SK-N-SH (cell line): ENCODE measurements around the gene AGBL5. TPM values are rescaled to one million over a fixed set of nuclear protein-coding genes. Genes with fewer than 3 reads are reported as not detected.

Experiments
- CTCF ChIA-PET: fragments of 300-600, 350-600 bp; formaldehyde crosslinking; extraction: SDS; loops from one replicate; lab custom pipeline; 2021; lab: Yijun Ruan, JAX
- POLR2A ChIA-PET: fragments of 350-600 bp; sonication (Branson Sonifier 250); formaldehyde crosslinking; extraction: SDS; loops from one replicate; lab custom pipeline; 2020; ENCODE audit warnings: antibody characterized with exemption, inconsistent platforms; lab: Yijun Ruan, JAX
- DNase-seq: peaks from one replicate; pipeline ENCODE4 v3.0.0; 2012
- H2AFZ ChIP-seq: fragments of 200-600 bp; sonication (generic); 2 replicates; pipeline ENCODE4 v1.8.1; 2016; ENCODE audit warnings: antibody characterized with exemption, mild to moderate bottlenecking, low read depth
- H3F3A ChIP-seq: fragments of 200-600 bp; sonication (generic); replicated peaks from 2 replicates; pipeline ENCODE3; 2016; ENCODE audit warnings: antibody characterized with exemption, mild to moderate bottlenecking; ENCODE audit not compliant: insufficient read depth
- H3K27ac ChIP-seq, 2 experiments: fragments of 200-500 bp in 1 of 2; fragments of 200-600 bp in 1 of 2; sonication (Bioruptor generic) in 1 of 2; sonication (generic), shearing (Covaris generic) in 1 of 2; 2 replicates each; pipeline versions ENCODE4 v1.5.1 to v1.6.1; 2014 to 2016; ENCODE audit warnings: low read depth in 2 of 2, inconsistent platforms in 1 of 2, low read length in 1 of 2, mild to moderate bottlenecking in 1 of 2, mixed read lengths in 1 of 2
- H3K27me3 ChIP-seq: fragments of 200-600 bp; sonication (generic), shearing (Covaris generic); 2 replicates; pipeline ENCODE4 v1.6.1; 2016; ENCODE audit warnings: mixed run types; ENCODE audit not compliant: insufficient read depth
- H3K36me3 ChIP-seq, 2 experiments: fragments of 200-500 bp in 1 of 2; fragments of 200-600 bp in 1 of 2; sonication (Bioruptor generic) in 1 of 2; sonication (generic) in 1 of 2; replicated peaks in 1 of 2; 2 replicates each; pipeline versions ENCODE3 to v1.5.1; 2014 to 2016; ENCODE audit warnings: low read length in 1 of 2, mild to moderate bottlenecking in 1 of 2; ENCODE audit not compliant: insufficient read depth in 2 of 2, control insufficient read depth in 1 of 2
- H3K4me1 ChIP-seq, 2 experiments: fragments of 200-500 bp in 1 of 2; fragments of 200-600 bp in 1 of 2; sonication (Bioruptor generic) in 1 of 2; sonication (generic), shearing (Covaris generic) in 1 of 2; 2 replicates each; pipeline versions ENCODE4 v1.5.1 to v1.6.1; 2014 to 2016; ENCODE audit warnings: low read depth in 1 of 2, low read length in 1 of 2, mixed run types in 1 of 2; ENCODE audit not compliant: insufficient read depth in 2 of 2, control insufficient read depth in 1 of 2
- H3K4me2 ChIP-seq: fragments of 200-600 bp; sonication (generic), shearing (Covaris generic); 2 replicates; pipeline ENCODE4 v1.6.1; 2017; ENCODE audit warnings: mixed run types
- H3K4me3 ChIP-seq, 2 experiments: fragments of 200-500 bp in 1 of 2; fragments of 200-600 bp in 1 of 2; sonication (Bioruptor generic) in 1 of 2; sonication (generic), shearing (Covaris generic) in 1 of 2; 2 replicates each; pipeline versions ENCODE4 v1.5.1 to v1.8.1; 2014 to 2016; ENCODE audit warnings: low read depth in 2 of 2, inconsistent platforms in 1 of 2, low read length in 1 of 2, mild to moderate bottlenecking in 1 of 2, mixed read lengths in 1 of 2, moderate library complexity in 1 of 2
- H3K79me2 ChIP-seq: fragments of 200-600 bp; sonication (generic); 2 replicates; pipeline ENCODE4 v1.8.1; 2017; ENCODE audit warnings: mild to moderate bottlenecking; ENCODE audit not compliant: insufficient read depth
- H3K9ac ChIP-seq: fragments of 200-600 bp; sonication (generic); 2 replicates; pipeline ENCODE4 v1.6.1; 2017; ENCODE audit warnings: mixed run types
- H3K9me2 ChIP-seq: fragments of 200-600 bp; sonication (generic); 2 replicates; pipeline ENCODE4 v1.6.1; 2017; ENCODE audit warnings: mixed run types
- H3K9me3 ChIP-seq: fragments of 200-600 bp; sonication (generic); 2 replicates; pipeline ENCODE4 v1.6.1; 2017; ENCODE audit warnings: mixed run types, mild to moderate bottlenecking, moderate library complexity
- H4K20me1 ChIP-seq: fragments of 200-600 bp; sonication (generic); 2 replicates; pipeline ENCODE4 v1.6.1; 2017; ENCODE audit warnings: mild to moderate bottlenecking, mixed run types; ENCODE audit not compliant: insufficient read depth
- ELF1 ChIP-seq: IDR thresholded peaks from 2 replicates; pipeline ENCODE4 v1.4.0; 2012
- EZH2phosphoT487 ChIP-seq: fragments of 200-600 bp; sonication (generic); IDR thresholded peaks from 2 replicates; pipeline ENCODE4 v1.6.1; 2017; ENCODE audit warnings: low read depth, mixed run types, mild to moderate bottlenecking, antibody characterized with exemption, moderate library complexity, borderline replicate concordance
- FOXM1 ChIP-seq: IDR thresholded peaks from 2 replicates; pipeline ENCODE4 v1.4.0; 2012; ENCODE audit warnings: low read depth, mild to moderate bottlenecking
- GABPA ChIP-seq: IDR thresholded peaks from 2 replicates; pipeline ENCODE4 v1.4.0; 2012; ENCODE audit warnings: low read depth, mild to moderate bottlenecking
- GATA2 ChIP-seq: sonication (generic); formaldehyde crosslinking; IDR thresholded peaks from 2 replicates; pipeline ENCODE4 v1.5.0; 2020; ENCODE audit warnings: mild to moderate bottlenecking, missing genetic modification reagents
- NFIC ChIP-seq: IDR thresholded peaks from 2 replicates; pipeline ENCODE4 v1.4.0; 2012; ENCODE audit warnings: borderline replicate concordance
- NRF1 ChIP-seq: IDR thresholded peaks from 2 replicates; pipeline ENCODE4 v1.6.1; 2012; ENCODE audit warnings: low read depth, mild to moderate bottlenecking, low read length
- RAD21 ChIP-seq: IDR thresholded peaks from 2 replicates; pipeline ENCODE4 v1.6.1; 2012; ENCODE audit warnings: mild to moderate bottlenecking, low read length
- RCOR1 ChIP-seq: fragments of 150-350 bp; IDR thresholded peaks from 2 replicates; pipeline ENCODE4 v1.6.1; 2017; ENCODE audit warnings: antibody characterized with exemption, low read length
- RFX5 ChIP-seq: IDR thresholded peaks from 2 replicates; pipeline ENCODE4 v1.6.1; 2012; ENCODE audit warnings: mild to moderate bottlenecking, improper control_type of control experiment, low read length
- RXRA ChIP-seq: IDR thresholded peaks from 2 replicates; pipeline ENCODE4 v1.4.0; 2012; ENCODE audit warnings: low read depth, mild to moderate bottlenecking, borderline replicate concordance
- SMC3 ChIP-seq: IDR thresholded peaks from 2 replicates; pipeline ENCODE4 v1.6.1; 2012; ENCODE audit warnings: low read depth, low read length, improper control_type of control experiment
- TAF1 ChIP-seq: IDR thresholded peaks from 2 replicates; pipeline ENCODE4 v1.6.1; 2012; ENCODE audit warnings: low read depth, mild to moderate bottlenecking, low read length, moderate library complexity, borderline replicate concordance
- TEAD4 ChIP-seq: IDR thresholded peaks from 2 replicates; pipeline ENCODE4 v1.4.0; 2012; ENCODE audit warnings: mild to moderate bottlenecking, borderline replicate concordance; ENCODE audit not compliant: insufficient read depth
- WGBS: methylation state at CpG from one replicate; pipeline ENCODE4 v1.1.6; 2017; ENCODE audit warnings: low lambda C conversion rate; 5-methylcytosine and 5-hydroxymethylcytosine counted together
- polyA plus RNA-seq, 3 experiments: library from polyadenylated mRNA; depleted of rRNA; stranded (reverse); fragments of >200 nt; gene quantifications; 2 replicates each; pipeline ENCODE4 v1.2.3, GENCODE V29; 2012
- TF ChIP-seq, protein P1 (sequence below): IDR thresholded peaks from 2 replicates; pipeline ENCODE4 v1.4.0; 2012; ENCODE audit warnings: low read depth, borderline replicate concordance
- TF ChIP-seq, protein P2 (sequence below): fragments of 200-600 bp; sonication (generic); IDR thresholded peaks from 2 replicates; pipeline ENCODE4 v1.6.1; 2017; ENCODE audit warnings: antibody characterized with exemption, mild to moderate bottlenecking, moderate library complexity

Gene AGBL5
- polyA plus RNA-seq, 1 of the 3 experiments (the other 2 are of a cell fraction) = 45.5 TPM

DNA sequence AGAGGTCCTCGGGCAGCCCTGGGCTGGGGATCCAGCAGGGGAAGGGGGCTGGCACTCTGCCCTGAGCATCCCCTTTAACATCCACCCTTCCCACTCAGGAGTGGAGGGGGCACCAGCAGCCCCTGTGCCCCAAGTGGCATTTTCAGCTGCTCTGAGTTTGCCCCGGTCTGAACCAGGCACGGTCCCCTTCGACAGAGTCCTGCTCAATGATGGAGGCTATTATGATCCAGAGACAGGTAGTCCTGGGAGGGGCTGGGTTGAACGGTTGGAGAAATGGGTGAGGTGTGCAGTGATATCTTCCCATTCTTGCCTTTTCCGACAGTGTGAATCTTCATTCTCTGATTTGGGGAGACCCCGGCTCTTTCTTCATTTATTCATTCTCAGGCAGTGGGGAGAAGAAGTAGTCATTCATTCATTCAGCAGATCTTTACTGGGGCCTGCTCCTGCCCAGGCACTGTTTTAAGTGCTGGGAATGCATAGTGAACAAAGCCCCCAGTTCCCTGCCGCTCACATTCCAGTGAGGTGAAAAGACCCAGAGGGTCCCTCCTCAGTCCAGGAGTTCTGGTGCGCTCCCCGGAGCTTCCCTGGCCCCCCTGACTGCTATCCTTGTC is 33.7 kb downstream of the AGBL5 start:
- H3K4me2 ChIP-seq = peak overlapping the region; percentile 89; the same call in 1 of the 2 replicates
- H2AFZ ChIP-seq = no peak overlapping the region
- H3K27me3 ChIP-seq = no peaks in the 10 kb centered on the region
- H3K9me3 ChIP-seq = no peaks in the 10 kb centered on the region
- 71% methylated on average over 10 of the region's 10 CpGs for WGBS
- H3K27ac ChIP-seq = peak overlapping the region in 1 of 2 experiments; percentile 89; a peak in 2 of 4 replicates
- TF ChIP-seq RAD21 (no peak), GATA2 (CRISPR knock-in tag) (no peak), NRF1 (no peak), FOXM1 (no peak), SMC3 (no peak), EZH2phosphoT487 (no peak), ELF1 (no peak), NFIC (no peak), TEAD4 (no peak), RXRA (no peak), GABPA (no peak), RCOR1 (no peak), RFX5 (no peak), TAF1 (no peak)
- TF ChIP-seq, protein P1, sequence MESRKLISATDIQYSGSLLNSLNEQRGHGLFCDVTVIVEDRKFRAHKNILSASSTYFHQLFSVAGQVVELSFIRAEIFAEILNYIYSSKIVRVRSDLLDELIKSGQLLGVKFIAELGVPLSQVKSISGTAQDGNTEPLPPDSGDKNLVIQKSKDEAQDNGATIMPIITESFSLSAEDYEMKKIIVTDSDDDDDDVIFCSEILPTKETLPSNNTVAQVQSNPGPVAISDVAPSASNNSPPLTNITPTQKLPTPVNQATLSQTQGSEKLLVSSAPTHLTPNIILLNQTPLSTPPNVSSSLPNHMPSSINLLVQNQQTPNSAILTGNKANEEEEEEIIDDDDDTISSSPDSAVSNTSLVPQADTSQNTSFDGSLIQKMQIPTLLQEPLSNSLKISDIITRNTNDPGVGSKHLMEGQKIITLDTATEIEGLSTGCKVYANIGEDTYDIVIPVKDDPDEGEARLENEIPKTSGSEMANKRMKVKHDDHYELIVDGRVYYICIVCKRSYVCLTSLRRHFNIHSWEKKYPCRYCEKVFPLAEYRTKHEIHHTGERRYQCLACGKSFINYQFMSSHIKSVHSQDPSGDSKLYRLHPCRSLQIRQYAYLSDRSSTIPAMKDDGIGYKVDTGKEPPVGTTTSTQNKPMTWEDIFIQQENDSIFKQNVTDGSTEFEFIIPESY = no peak
- TF ChIP-seq, protein P2, sequence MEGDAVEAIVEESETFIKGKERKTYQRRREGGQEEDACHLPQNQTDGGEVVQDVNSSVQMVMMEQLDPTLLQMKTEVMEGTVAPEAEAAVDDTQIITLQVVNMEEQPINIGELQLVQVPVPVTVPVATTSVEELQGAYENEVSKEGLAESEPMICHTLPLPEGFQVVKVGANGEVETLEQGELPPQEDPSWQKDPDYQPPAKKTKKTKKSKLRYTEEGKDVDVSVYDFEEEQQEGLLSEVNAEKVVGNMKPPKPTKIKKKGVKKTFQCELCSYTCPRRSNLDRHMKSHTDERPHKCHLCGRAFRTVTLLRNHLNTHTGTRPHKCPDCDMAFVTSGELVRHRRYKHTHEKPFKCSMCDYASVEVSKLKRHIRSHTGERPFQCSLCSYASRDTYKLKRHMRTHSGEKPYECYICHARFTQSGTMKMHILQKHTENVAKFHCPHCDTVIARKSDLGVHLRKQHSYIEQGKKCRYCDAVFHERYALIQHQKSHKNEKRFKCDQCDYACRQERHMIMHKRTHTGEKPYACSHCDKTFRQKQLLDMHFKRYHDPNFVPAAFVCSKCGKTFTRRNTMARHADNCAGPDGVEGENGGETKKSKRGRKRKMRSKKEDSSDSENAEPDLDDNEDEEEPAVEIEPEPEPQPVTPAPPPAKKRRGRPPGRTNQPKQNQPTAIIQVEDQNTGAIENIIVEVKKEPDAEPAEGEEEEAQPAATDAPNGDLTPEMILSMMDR = no peak
- POLR2A ChIA-PET = interaction anchor here (0.6 to 6.7 kb wide), 7 partner anchors 11 to 197 kb away, joined by 3 to 63 read pairs (median 3); partner anchors contain the start of genes AGBL5, OST4 and TRIM54
- H3K4me1 ChIP-seq = peaks cover 18 to 55% of the 10 kb centered on the region in 2 experiments
- no peaks in the 10 kb centered on the region for H3K9me2 ChIP-seq
- CTCF ChIA-PET = interaction anchor here (0.9 to 14.6 kb wide), 29 partner anchors 8 to 476 kb away, joined by 3 to 227 read pairs (median 6); partner anchors contain the start of genes AGBL5, OST4 and TMEM214
- DNase-seq = no peak
- H3K4me3 ChIP-seq = peak overlapping the region; percentile 50 to 65; a peak in 2 of 4 replicates
- H3K36me3 ChIP-seq = peaks cover 13 to 38% of the 10 kb centered on the region in 2 experiments
- H3F3A ChIP-seq = peaks cover 7% of the 10 kb centered on the region
- peaks cover 14% of the 10 kb centered on the region for H3K79me2 ChIP-seq
- H4K20me1 ChIP-seq = peaks cover 16% of the 10 kb centered on the region; the same call in 1 of the 2 replicates
- H3K9ac ChIP-seq = no peak overlapping the region
